KMS-11 (cell line): ENCODE data around the gene LRIG3.

Experiments used
- H2AFZ ChIP-seq: fragments of 200-600 bp; sonication (generic); 2 replicates; pipeline ENCODE4 v1.6.1; 2016; ENCODE audit warnings: antibody characterized with exemption, mixed run types, low read depth
- H3K27ac ChIP-seq: fragments of 200-600 bp; sonication (generic); 2 replicates; pipeline ENCODE4 v1.6.1; 2016; ENCODE audit warnings: mild to moderate bottlenecking, mixed run types
- H3K27me3 ChIP-seq: fragments of 200-600 bp; sonication (generic); 2 replicates; pipeline ENCODE4 v1.6.1; 2017; ENCODE audit warnings: mild to moderate bottlenecking, low read depth, mixed run types, moderate library complexity; ENCODE audit not compliant: insufficient read depth
- H3K36me3 ChIP-seq: fragments of 200-600 bp; sonication (generic); 2 replicates; pipeline ENCODE4 v1.6.1; 2017; ENCODE audit warnings: mild to moderate bottlenecking, mixed run types; ENCODE audit not compliant: insufficient read depth
- H3K4me1 ChIP-seq: fragments of 200-600 bp; sonication (generic); 2 replicates; pipeline ENCODE4 v1.6.1; 2016; ENCODE audit warnings: mild to moderate bottlenecking, low read depth, mixed run types; ENCODE audit not compliant: poor library complexity, severe bottlenecking
- H3K4me2 ChIP-seq: fragments of 200-600 bp; sonication (generic); 2 replicates; pipeline ENCODE4 v1.7.0; 2016; ENCODE audit warnings: mild to moderate bottlenecking, mixed run types
- H3K4me3 ChIP-seq: fragments of 200-600 bp; sonication (generic); IDR thresholded peaks from 2 replicates; pipeline ENCODE4 v1.6.1; 2017; ENCODE audit warnings: low read depth, low read length, mixed read lengths; ENCODE audit not compliant: insufficient read depth
- H3K79me2 ChIP-seq: fragments of 200-600 bp; sonication (generic); 2 replicates; pipeline ENCODE4 v1.6.1; 2016; ENCODE audit warnings: low read depth, mixed run types; ENCODE audit not compliant: insufficient read depth
- H3K9ac ChIP-seq: fragments of 200-600 bp; sonication (generic); 2 replicates; pipeline ENCODE4 v1.6.1; 2016; ENCODE audit warnings: mild to moderate bottlenecking, mixed run types
- H4K20me1 ChIP-seq: fragments of 200-600 bp; sonication (generic); 2 replicates; pipeline ENCODE4 v1.6.1; 2016; ENCODE audit warnings: mild to moderate bottlenecking, mixed run types; ENCODE audit not compliant: insufficient read depth
- TF ChIP-seq, protein P1 (sequence below): fragments of 200-600 bp; sonication (generic); conservative IDR thresholded peaks from 2 replicates; pipeline ENCODE4 v1.6.1; 2017; ENCODE audit warnings: low read depth, mild to moderate bottlenecking, antibody characterized with exemption, low read length, moderate library complexity, mixed read lengths

LRIG3 gene

DNA sequence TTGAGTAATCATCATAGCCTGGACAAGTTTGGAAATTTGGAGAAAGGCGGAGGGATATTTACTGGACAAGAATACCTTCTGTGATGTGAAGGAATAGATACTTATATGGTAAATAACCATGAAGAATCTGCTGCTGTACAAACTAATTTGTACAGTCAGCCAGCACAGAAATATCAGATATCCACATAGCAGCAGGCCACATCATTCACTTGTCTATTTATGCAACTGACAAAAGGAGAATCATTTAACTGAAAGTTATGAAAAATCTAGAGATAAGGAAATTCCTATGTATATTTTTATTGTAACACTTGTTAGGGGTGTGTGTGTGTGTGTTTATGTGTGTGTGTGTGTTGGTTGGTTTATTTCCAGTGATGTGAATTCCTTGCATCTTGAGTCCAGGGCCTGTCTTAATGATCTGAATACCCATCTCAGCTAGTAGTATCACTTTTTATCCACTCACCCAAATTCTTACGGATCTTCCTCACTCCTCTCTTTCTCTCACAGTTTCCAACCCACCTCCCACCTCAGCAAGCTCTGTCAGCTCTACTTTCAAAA, 10.5 kb upstream of the LRIG3 start:
- H3K27me3 ChIP-seq: no peaks in the 10 kb centered on the region
- TF ChIP-seq, protein P1, sequence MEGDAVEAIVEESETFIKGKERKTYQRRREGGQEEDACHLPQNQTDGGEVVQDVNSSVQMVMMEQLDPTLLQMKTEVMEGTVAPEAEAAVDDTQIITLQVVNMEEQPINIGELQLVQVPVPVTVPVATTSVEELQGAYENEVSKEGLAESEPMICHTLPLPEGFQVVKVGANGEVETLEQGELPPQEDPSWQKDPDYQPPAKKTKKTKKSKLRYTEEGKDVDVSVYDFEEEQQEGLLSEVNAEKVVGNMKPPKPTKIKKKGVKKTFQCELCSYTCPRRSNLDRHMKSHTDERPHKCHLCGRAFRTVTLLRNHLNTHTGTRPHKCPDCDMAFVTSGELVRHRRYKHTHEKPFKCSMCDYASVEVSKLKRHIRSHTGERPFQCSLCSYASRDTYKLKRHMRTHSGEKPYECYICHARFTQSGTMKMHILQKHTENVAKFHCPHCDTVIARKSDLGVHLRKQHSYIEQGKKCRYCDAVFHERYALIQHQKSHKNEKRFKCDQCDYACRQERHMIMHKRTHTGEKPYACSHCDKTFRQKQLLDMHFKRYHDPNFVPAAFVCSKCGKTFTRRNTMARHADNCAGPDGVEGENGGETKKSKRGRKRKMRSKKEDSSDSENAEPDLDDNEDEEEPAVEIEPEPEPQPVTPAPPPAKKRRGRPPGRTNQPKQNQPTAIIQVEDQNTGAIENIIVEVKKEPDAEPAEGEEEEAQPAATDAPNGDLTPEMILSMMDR: no peak
- no peaks in the 10 kb centered on the region for H3K36me3 ChIP-seq
- H4K20me1 ChIP-seq: no peaks in the 10 kb centered on the region
- H3K9ac ChIP-seq: no peak overlapping the region
- H3K4me2 ChIP-seq: no peak overlapping the region
- no peak overlapping the region for H2AFZ ChIP-seq
- no peaks in the 10 kb centered on the region for H3K79me2 ChIP-seq
- no peak overlapping the region for H3K27ac ChIP-seq
- no peaks in the 10 kb centered on the region for H3K4me1 ChIP-seq
- no peak overlapping the region for H3K4me3 ChIP-seq

DNA sequence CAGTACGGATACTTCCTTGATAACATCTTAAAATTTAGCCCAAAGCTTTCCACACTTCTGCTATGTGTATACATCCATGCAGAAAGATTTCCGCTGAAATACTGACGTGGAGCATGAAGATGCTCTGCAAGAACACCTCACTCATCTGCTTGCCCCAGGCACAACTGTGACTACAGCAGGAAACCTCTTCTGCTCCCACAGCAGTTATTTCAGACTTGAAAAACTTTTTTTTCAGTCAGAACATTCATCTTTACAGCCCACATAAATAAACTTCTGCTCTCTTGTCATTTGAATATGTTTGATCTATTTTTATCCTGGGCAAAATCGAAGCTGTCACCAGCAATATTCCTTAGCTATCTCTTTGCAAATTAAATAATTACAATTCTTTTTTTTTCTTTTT, 6.8 kb upstream of the LRIG3 start:
- Histone ChIP-seq H2AFZ (no peak overlapping the region), H3K9ac (no peak overlapping the region), H3K79me2 (no peaks in the 10 kb centered on the region), H4K20me1 (no peaks in the 10 kb centered on the region), H3K27me3 (no peaks in the 10 kb centered on the region), H3K4me3 (no peak overlapping the region), H3K4me2 (no peak overlapping the region), H3K4me1 (no peaks in the 10 kb centered on the region), H3K36me3 (no peaks in the 10 kb centered on the region), H3K27ac (no peak overlapping the region)
- TF ChIP-seq, protein P1: no peak

DNA sequence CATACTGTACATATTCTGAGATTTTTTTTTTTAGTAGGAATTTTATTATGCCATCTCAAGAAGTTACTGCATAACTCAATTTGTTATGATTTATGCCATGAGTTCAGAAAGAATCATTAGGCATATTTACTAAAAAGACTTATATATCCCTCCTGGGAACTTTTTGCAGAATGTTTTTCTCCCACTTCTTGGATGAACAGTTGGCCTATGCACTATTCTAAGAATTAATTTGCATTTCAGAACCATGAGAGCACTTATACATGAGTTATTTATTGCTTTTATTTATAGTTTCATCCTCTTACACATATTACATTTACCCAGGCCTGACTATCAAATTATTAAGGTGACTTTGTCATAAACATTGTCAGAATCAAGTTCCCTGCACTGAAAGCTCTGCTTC, 6.3 kb upstream of the LRIG3 start:
- H4K20me1 ChIP-seq: no peaks in the 10 kb centered on the region
- no peak overlapping the region for H3K4me3 ChIP-seq
- H2AFZ ChIP-seq: no peak overlapping the region
- no peak overlapping the region for H3K4me2 ChIP-seq
- no peaks in the 10 kb centered on the region for H3K4me1 ChIP-seq
- no peak overlapping the region for H3K27ac ChIP-seq
- H3K36me3 ChIP-seq: no peaks in the 10 kb centered on the region
- TF ChIP-seq, protein P1: no peak
- H3K79me2 ChIP-seq: no peaks in the 10 kb centered on the region
- H3K9ac ChIP-seq: no peak overlapping the region
- no peaks in the 10 kb centered on the region for H3K27me3 ChIP-seq

DNA sequence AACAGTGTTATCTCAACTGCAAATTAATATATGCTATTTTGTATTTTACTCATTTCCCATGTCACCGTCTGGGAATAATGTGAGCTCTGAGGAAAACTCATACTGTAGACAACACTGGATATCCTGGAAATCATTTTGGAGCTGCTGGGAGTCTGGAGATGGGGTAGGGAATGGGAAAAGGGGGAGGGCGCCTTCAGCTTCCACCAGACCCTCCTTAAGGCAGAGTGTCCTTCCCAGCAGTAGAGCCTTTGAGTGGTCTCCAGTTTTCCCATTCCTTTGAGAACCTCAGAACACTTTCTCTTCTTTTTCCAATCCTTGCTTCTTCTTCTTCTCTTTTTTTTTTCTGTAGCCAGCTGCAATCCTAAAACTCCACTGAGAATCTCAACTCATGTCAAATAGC, 5.4 kb upstream of the LRIG3 start:
- Histone ChIP-seq H3K9ac (no peak overlapping the region), H3K27ac (no peak overlapping the region), H3K4me3 (no peak overlapping the region)

More for the DNA sequence above, 5.4 kb upstream of the LRIG3 start:
- peaks cover 8% of the 10 kb centered on the region for H3K4me1 ChIP-seq
- H3K79me2 ChIP-seq: no peaks in the 10 kb centered on the region
- H3K4me2 ChIP-seq: no peak overlapping the region
- no peak overlapping the region for H2AFZ ChIP-seq
- TF ChIP-seq, protein P1: no peak
- no peaks in the 10 kb centered on the region for H4K20me1 ChIP-seq
- H3K36me3 ChIP-seq: no peaks in the 10 kb centered on the region
- no peaks in the 10 kb centered on the region for H3K27me3 ChIP-seq
